ENCODE data around the gene ELMO3.
A peak's percentile ranks its signal among the peaks of the same experiment; 100 is the strongest.

ELMO3 gene

GRCh38 chr16:67244387-67245185, 45.7 kb downstream of the ELMO3 start:
- no peak for DNase-seq

DNA sequence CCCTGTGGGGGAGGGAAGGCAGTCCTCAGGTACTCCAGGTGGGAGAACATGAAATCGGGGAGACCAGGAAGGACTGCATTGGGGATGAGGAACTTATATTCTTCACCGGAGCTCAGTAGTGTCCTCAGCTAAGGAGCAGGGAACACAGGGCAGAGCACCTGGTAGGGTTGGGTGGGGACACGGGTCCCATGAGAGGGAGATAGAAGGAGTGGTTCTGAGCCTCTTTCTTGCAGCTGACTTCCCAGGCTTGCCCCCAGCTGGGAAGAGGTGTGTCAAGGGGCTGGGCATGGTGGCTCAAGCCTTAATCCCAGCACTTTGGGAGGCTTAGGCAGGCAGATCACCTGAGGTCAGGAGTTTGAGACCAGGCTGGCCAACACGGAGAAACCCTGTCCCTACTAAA, 46.3 kb downstream of the ELMO3 start:
- no peak for DNase-seq

DNA sequence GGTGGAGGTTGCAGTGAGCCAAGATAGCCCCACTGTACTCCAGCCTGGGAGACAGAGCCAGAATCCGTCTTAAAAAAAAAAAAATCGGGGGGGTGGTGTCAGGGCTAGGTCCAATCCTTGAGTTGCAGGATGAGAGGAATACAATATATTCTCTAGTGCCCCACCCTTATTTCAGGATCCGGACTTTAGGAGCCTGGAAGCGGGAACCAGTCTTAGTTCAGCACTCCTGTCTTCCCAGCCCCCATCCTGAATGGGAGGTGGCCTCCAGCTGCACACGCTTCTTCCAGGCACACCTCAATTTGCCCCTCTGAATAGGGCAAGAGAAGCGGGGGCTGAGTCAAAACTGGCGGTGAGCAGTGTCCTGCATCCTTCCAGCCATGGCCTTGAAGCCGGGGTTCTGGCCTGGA, 46.7 kb downstream of the ELMO3 start:
- DNase-seq = no peak

DNA sequence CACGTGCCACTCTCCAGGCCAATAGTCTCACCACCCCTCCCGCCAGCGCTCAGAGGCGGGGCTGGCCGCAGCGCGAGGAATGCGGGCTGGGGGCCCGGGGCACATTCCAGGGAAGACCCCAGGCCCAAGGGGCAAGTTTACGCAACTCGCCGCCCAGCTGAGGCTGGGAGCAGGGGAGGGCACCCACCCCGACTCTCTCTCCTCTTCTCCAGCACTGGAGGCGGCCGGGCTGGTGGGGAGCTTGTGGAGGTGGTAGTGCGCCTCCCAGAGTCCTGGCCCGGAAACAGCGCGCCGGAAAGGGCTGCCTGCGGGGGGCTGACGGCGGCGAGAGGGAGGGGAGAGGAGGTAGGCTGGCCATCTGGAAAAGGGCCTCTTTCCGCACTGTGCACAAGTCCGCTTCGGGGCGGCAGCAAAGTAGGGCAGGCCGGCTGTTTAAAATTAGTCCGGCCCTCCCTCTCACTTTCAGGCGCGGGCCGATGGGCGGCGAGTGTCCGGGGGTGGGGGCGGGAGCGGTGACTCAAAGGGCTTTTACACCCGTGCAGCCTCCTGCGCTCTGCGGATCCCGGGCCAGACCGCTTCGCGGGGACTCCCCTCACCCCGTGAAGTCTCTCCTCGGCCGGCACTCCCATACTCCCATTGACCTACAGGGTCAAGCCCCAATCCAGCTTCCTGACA, 47.3 kb downstream of the ELMO3 start:
- no peak for DNase-seq

DNA sequence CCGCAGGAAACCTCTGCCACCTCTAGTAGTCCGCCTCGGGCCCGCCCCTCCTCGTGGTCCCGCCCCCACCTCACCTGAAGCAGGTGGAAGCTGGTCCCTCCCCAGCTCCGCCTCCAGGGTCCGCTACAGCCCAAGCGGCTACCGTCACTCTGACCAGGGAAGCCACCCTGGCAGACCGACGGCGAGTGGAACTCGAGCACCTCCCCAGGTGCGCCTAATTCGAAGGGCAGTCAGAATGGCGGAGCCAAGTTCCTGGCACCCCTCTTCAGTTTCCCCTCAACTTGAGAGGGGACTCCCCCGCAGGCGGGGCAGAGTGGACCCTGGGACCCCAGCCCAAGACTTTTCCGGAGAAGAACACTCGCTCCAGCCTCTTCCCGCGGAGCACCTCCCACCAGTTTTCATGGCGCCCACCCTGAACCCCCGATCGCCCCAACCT, 47.8 kb downstream of the ELMO3 start:
- DNase-seq = peak; percentile 53

- DNase-seq = peak; percentile 84
Measured at GRCh38 chr16:67247192-67248072, 48.5 kb downstream of the ELMO3 start, which contains the start of gene FHOD1. Gene FHOD1, minus strand, starts transcription at chr16:67247481. Its CDS starts 71 bp downstream, at chr16:67247410.

- DNase-seq = no peak
Measured at GRCh38 chr16:67248073-67248400, 49.1 kb downstream of the ELMO3 start.

GRCh38 chr16:67248401-67249177, 49.7 kb downstream of the ELMO3 start, which contains the start of gene SLC9A5:
Gene SLC9A5, plus strand, starts transcription at chr16:67248979. Its CDS starts 36 bp downstream, at chr16:67249015.
- no peak for DNase-seq

GRCh38 chr16:67249178-67250044, 50.5 kb downstream of the ELMO3 start:
- DNase-seq = no peak

DNA sequence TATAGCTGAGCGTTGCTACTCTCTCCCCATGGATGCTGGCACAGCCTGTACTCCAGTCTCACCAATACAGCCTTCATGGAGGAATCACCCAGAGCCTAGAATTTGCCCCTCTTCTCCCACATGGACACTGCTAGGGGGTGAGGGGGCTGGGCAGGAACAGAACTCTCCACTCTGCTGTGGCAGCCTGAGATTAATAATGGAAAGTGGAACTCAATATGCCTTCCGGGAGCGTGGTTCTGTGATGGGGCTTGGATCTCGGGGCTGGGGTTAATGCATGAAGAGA, 51.1 kb downstream of the ELMO3 start:
- no peak for DNase-seq

DNA sequence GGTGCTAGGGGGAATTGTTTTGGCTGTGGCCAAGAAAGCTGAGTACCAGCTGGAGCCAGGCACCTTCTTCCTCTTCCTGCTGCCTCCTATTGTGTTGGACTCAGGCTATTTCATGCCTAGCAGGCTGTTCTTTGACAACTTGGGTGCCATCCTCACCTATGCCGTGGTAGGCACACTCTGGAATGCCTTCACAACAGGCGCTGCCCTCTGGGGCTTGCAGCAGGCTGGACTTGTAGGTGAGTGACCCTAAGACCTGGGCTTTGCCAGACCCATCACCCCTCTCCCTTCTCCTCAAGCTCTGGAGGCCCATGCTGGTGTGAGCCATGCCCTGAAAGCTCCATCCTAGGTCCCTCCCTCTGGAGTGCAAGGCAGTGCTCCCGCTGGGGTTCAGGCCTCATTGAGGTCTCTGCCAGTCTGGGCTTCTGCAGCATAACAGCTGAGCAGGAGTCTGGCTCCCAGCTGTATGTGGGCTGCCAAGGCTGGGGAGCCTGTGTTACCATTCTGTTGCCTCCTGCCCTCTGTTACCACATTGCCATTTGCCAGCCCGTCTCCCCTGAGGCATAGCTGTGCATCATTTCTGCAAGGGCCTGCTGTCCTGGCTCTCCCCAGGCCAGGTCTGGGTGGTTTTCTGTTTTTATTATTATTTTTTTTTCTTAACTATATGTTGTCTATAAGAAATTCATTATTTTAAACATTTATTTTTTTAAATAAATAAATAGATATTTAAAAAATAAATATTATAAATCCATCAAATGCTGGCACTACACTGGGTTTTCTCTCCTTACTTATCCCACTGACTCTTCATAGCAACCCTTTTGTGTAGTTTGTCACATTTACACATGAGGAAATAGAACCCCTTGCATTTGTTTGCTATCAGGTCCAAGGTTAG, 53.9 kb downstream of the ELMO3 start:
- DNase-seq = no peak

All from NCI-H1105 treated with DMSO at 0.1 percent for 48 hours (cell line).